DOHH2 (cell line): ENCODE measurements around the gene LCN9.

Source experiments
- H3F3A ChIP-seq: fragments of 200-600 bp; sonication (generic), shearing (Covaris generic); 2 replicates; pipeline ENCODE4 v1.6.0; 2016; ENCODE audit warnings: antibody characterized with exemption, mild to moderate bottlenecking; ENCODE audit not compliant: control insufficient read depth, insufficient read depth
- H3K27ac ChIP-seq: fragments of 200-600 bp; sonication (generic); 2 replicates; pipeline ENCODE4 v1.5.1; 2014; ENCODE audit warnings: low read depth, mild to moderate bottlenecking, low read length, moderate library complexity
- H3K27me3 ChIP-seq: fragments of 200-600 bp; sonication (generic); 2 replicates; pipeline ENCODE4 v1.6.1; 2014; ENCODE audit warnings: mild to moderate bottlenecking, low read length, mixed read lengths; ENCODE audit not compliant: control insufficient read depth
- H3K36me3 ChIP-seq: fragments of 200-600 bp; sonication (generic); 2 replicates; pipeline ENCODE4 v1.6.1; 2014; ENCODE audit warnings: mild to moderate bottlenecking, low read length, moderate library complexity, mixed read lengths; ENCODE audit not compliant: control insufficient read depth
- H3K4me1 ChIP-seq: fragments of 200-600 bp; sonication (generic); 2 replicates; pipeline ENCODE4 v1.6.1; 2014; ENCODE audit warnings: mild to moderate bottlenecking, low read length, mixed read lengths; ENCODE audit not compliant: control insufficient read depth
- H3K4me2 ChIP-seq: fragments of 200-600 bp; sonication (generic); 2 replicates; pipeline ENCODE4 v1.6.0; 2014; ENCODE audit warnings: mild to moderate bottlenecking, low read length, moderate library complexity
- H3K4me3 ChIP-seq: fragments of 200-600 bp; sonication (generic); 2 replicates; pipeline ENCODE4 v1.5.1; 2014; ENCODE audit warnings: mild to moderate bottlenecking, low read length, mixed read lengths
- H3K79me2 ChIP-seq: fragments of 200-600 bp; sonication (generic); 2 replicates; pipeline ENCODE4 v1.6.1; 2014; ENCODE audit warnings: mild to moderate bottlenecking, low read length, mixed read lengths; ENCODE audit not compliant: control insufficient read depth
- H3K9me2 ChIP-seq: fragments of 200-600 bp; sonication (generic); replicated peaks from 2 replicates; pipeline ENCODE4 v1.6.1; 2014; ENCODE audit warnings: mild to moderate bottlenecking, low read length, mixed read lengths; ENCODE audit not compliant: control insufficient read depth
- H3K9me3 ChIP-seq: fragments of 200-600 bp; sonication (generic); 2 replicates; pipeline ENCODE4 v1.6.1; 2014; ENCODE audit warnings: antibody characterized with exemption, low read length, mixed read lengths; ENCODE audit not compliant: control insufficient read depth, insufficient read depth
- H4K20me1 ChIP-seq: fragments of 200-600 bp; sonication (generic); 2 replicates; pipeline ENCODE4 v1.6.0; 2014; ENCODE audit warnings: low read depth, mild to moderate bottlenecking, antibody characterized with exemption, low read length, moderate library complexity; ENCODE audit not compliant: control insufficient read depth, insufficient read depth
- EZH2phosphoT487 ChIP-seq: fragments of 200-600 bp; sonication (generic); IDR thresholded peaks from 2 replicates; pipeline ENCODE4 v1.6.1; 2017; ENCODE audit warnings: borderline replicate concordance, mild to moderate bottlenecking, antibody characterized with exemption, low read length, moderate library complexity, mixed read lengths
- TF ChIP-seq, protein P1 (sequence below): fragments of 200-600 bp; sonication (generic); IDR thresholded peaks from one replicate; pipeline ENCODE4 v1.5.1; 2014; ENCODE audit warnings: antibody characterized with exemption, mild to moderate bottlenecking, low read depth, low read length; ENCODE audit not compliant: poor library complexity, severe bottlenecking

Gene LCN9

DNA sequence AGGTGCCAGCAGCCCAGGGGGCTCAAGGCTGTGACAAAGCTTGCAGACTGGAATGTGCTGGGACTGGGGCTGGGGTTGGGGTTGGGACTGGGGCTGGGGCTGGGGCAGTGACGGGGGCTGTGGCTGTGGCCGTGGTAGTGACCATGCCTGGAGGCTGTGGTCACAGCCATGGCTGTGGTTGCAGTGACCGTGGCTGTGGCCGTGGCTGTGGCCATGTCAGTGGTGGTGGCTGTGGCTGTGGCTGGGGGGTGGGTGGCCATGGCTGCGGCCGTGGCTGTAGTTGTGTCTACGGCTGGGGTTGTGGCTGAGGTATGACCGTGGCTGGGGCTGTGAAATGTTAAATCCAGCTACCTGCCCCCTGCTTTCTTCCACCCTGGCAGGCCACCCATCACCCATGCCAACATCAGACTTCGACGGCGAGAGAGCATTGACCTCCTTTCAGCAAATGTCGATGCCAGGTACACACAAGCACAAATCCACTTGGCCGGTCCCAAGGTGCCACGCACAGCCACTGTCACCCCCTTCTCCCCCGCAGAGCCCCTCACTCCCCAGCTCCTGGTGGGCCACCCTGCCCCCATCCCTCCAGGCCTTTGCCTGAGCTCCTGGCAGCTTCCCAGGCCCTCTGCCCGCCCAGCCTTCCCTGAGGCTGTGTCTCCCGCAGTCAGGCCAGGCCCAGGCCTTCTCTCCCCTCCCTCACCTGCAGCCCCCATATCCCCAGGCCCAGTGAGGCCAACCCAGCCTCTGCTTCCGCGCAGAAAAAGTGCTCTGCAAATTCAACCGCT lies 15.3 kb downstream of the LCN9 start:
- H3K79me2 ChIP-seq = no peaks in the 10 kb centered on the region
- TF ChIP-seq, protein P1, sequence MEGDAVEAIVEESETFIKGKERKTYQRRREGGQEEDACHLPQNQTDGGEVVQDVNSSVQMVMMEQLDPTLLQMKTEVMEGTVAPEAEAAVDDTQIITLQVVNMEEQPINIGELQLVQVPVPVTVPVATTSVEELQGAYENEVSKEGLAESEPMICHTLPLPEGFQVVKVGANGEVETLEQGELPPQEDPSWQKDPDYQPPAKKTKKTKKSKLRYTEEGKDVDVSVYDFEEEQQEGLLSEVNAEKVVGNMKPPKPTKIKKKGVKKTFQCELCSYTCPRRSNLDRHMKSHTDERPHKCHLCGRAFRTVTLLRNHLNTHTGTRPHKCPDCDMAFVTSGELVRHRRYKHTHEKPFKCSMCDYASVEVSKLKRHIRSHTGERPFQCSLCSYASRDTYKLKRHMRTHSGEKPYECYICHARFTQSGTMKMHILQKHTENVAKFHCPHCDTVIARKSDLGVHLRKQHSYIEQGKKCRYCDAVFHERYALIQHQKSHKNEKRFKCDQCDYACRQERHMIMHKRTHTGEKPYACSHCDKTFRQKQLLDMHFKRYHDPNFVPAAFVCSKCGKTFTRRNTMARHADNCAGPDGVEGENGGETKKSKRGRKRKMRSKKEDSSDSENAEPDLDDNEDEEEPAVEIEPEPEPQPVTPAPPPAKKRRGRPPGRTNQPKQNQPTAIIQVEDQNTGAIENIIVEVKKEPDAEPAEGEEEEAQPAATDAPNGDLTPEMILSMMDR = no peak
- no peak for TF ChIP-seq EZH2phosphoT487
- H3F3A ChIP-seq = no peaks in the 10 kb centered on the region
- H3K4me1 ChIP-seq = no peaks in the 10 kb centered on the region
- no peak overlapping the region for H3K4me3 ChIP-seq
- H3K27ac ChIP-seq = no peak overlapping the region
- no peak overlapping the region for H3K4me2 ChIP-seq
- no peaks in the 10 kb centered on the region for H4K20me1 ChIP-seq
- no peaks in the 10 kb centered on the region for H3K36me3 ChIP-seq
- no peaks in the 10 kb centered on the region for H3K9me3 ChIP-seq
- no peaks in the 10 kb centered on the region for H3K27me3 ChIP-seq
- H3K9me2 ChIP-seq = no peaks in the 10 kb centered on the region

GRCh38 chr9:135680056-135680455 lies 16.9 kb downstream of the LCN9 start:
- Histone ChIP-seq H3K36me3 (no peaks in the 10 kb centered on the region), H3F3A (no peaks in the 10 kb centered on the region), H3K79me2 (no peaks in the 10 kb centered on the region), H3K4me1 (no peaks in the 10 kb centered on the region), H3K27me3 (no peaks in the 10 kb centered on the region), H3K27ac (no peak overlapping the region), H3K4me3 (no peak overlapping the region), H3K4me2 (no peak overlapping the region), H3K9me2 (no peaks in the 10 kb centered on the region), H4K20me1 (no peaks in the 10 kb centered on the region), H3K9me3 (no peaks in the 10 kb centered on the region)
- TF ChIP-seq EZH2phosphoT487 = no peak
- TF ChIP-seq, protein P1 = no peak

DNA sequence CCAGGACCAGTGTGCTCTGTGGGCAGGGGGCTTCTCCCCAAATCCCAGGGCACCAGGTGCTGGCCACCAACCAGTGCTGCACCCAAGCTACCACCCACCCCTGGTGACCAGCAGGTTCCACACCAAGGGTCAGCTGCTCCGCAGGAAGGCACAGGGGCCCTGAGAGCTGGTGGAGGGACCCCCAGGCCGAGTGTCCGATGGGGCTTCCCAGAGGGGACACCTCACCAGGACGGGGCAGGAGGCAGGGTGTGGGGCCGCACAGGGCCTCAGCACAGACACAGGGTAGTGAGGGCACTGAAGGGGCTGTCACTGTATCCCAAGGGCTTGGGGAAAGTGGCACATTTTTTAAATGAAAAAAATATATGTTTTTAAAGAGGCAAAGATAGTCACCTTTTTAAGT lies 18.1 kb downstream of the LCN9 start:
- H3K36me3 ChIP-seq = no peaks in the 10 kb centered on the region
- H3K27ac ChIP-seq = no peak overlapping the region
- H3K4me1 ChIP-seq = no peaks in the 10 kb centered on the region
- H3K4me3 ChIP-seq = no peak overlapping the region
- no peaks in the 10 kb centered on the region for H3K9me2 ChIP-seq
- no peaks in the 10 kb centered on the region for H3K79me2 ChIP-seq
- no peaks in the 10 kb centered on the region for H4K20me1 ChIP-seq
- no peaks in the 10 kb centered on the region for H3K9me3 ChIP-seq
- H3K27me3 ChIP-seq = no peaks in the 10 kb centered on the region
- H3F3A ChIP-seq = no peaks in the 10 kb centered on the region
- H3K4me2 ChIP-seq = no peak overlapping the region
- TF ChIP-seq, protein P1 = no peak
- TF ChIP-seq EZH2phosphoT487 = no peak
